ENCODE measurements around the gene FANCD2OS.
"Not testable (repeated sequence)": the region's sequence is repeated elsewhere in the genome, so short reads cannot be mapped to it uniquely, and the experiment has no call there.

Gene FANCD2OS

GRCh38 chr3:10081871-10082270 lies 26.2 kb downstream of the FANCD2OS start:
- Histone ChIP-seq H3K27ac (replicated peaks) (no peak overlapping the region), H3K4me3 (replicated peaks; ENCODE audit: insufficient read depth, low read length) (no peak overlapping the region), H3K27me3 (ENCODE audit: insufficient read depth, poor library complexity, severe bottlenecking) (no peaks in the 10 kb centered on the region)
- TF ChIP-seq SPI1 (IDR thresholded peaks at IDR 0.05; ENCODE audit: borderline replicate concordance, low read depth) (no peak), REST (IDR thresholded peaks at IDR 0.05; ENCODE audit: insufficient replicate concordance, low read depth) (no peak), CTCF (IDR thresholded peaks at IDR 0.05; ENCODE audit: insufficient read depth, low read length) (no peak), POLR2AphosphoS5 (IDR thresholded peaks at IDR 0.05; ENCODE audit: low read depth) (no peak), GABPA (IDR thresholded peaks at IDR 0.05; ENCODE audit: low read depth) (no peak)
- no peak for DNase-seq (ENCODE audit: low read depth in 1 of 2, low spot score in 1 of 2)

- Histone ChIP-seq H3K27ac (replicated peaks) (no peak overlapping the region), H3K27me3 (ENCODE audit: insufficient read depth, poor library complexity, severe bottlenecking) (no peaks in the 10 kb centered on the region), H3K4me3 (replicated peaks; ENCODE audit: insufficient read depth, low read length) (no peak overlapping the region)
- TF ChIP-seq POLR2AphosphoS5 (IDR thresholded peaks at IDR 0.05; ENCODE audit: low read depth) (no peak), SPI1 (IDR thresholded peaks at IDR 0.05; ENCODE audit: borderline replicate concordance, low read depth) (no peak), GABPA (IDR thresholded peaks at IDR 0.05; ENCODE audit: low read depth) (no peak), REST (IDR thresholded peaks at IDR 0.05; ENCODE audit: insufficient replicate concordance, low read depth) (no peak), CTCF (IDR thresholded peaks at IDR 0.05; ENCODE audit: insufficient read depth, low read length) (no peak)
- no peak for DNase-seq (ENCODE audit: low read depth in 1 of 2, low spot score in 1 of 2)
Observed at GRCh38 chr3:10074666-10075065, 33.4 kb downstream of the FANCD2OS start.

- H3K4me3 ChIP-seq (replicated peaks; ENCODE audit: insufficient read depth, low read length); H3K27me3 ChIP-seq (ENCODE audit: insufficient read depth, poor library complexity, severe bottlenecking); DNase-seq (ENCODE audit: low read depth in 1 of 2, low spot score in 1 of 2); H3K27ac ChIP-seq (replicated peaks): not testable (repeated sequence)
Observed at GRCh38 chr3:10070077-10070476, 38.0 kb downstream of the FANCD2OS start.

GRCh38 chr3:10055097-10055496 lies 53.0 kb downstream of the FANCD2OS start:
- H3K27me3 ChIP-seq (ENCODE audit: insufficient read depth, poor library complexity, severe bottlenecking) = no peaks in the 10 kb centered on the region
- TF ChIP-seq REST (IDR thresholded peaks at IDR 0.05; ENCODE audit: insufficient replicate concordance, low read depth) (no peak), CTCF (IDR thresholded peaks at IDR 0.05; ENCODE audit: insufficient read depth, low read length) (no peak), GABPA (IDR thresholded peaks at IDR 0.05; ENCODE audit: low read depth) (no peak), SPI1 (IDR thresholded peaks at IDR 0.05; ENCODE audit: borderline replicate concordance, low read depth) (no peak), POLR2AphosphoS5 (IDR thresholded peaks at IDR 0.05; ENCODE audit: low read depth) (no peak)
- H3K27ac ChIP-seq (replicated peaks) = no peak overlapping the region
- DNase-seq (ENCODE audit: low read depth in 1 of 2, low spot score in 1 of 2) = no peak
- no peak overlapping the region for H3K4me3 ChIP-seq (replicated peaks; ENCODE audit: insufficient read depth, low read length)

All from HL-60 (cell line).